Testis (tissue), 2 donors: ENCODE results near the gene HBS1L.

Experiments
- CTCF ChIP-seq, 3 experiments: fragments of 450-650 bp in 2 of 3; fragments of 200-600 bp in 1 of 3; sonication (generic) in 1 of 3; IDR thresholded peaks; one replicate each; pipeline ENCODE4 v1.5.1; 2016 to 2019; ENCODE audit warnings: antibody characterized with exemption in 3 of 3, mild to moderate bottlenecking in 2 of 3, moderate library complexity in 1 of 3
- POLR2A ChIP-seq: fragments of 450-650 bp; IDR thresholded peaks from one replicate; pipeline ENCODE4 v1.6.1; 2017; ENCODE audit warnings: antibody characterized with exemption, mild to moderate bottlenecking, moderate library complexity

- TF ChIP-seq CTCF (IDR thresholded peaks at IDR 0.05): no peak
- no peak for TF ChIP-seq POLR2A
Observed at GRCh38 chr6:135087803-135088202, 33.2 kb upstream of the HBS1L start.
